Fibroblast of the aortic adventitia (primary cell): ENCODE measurements around the gene IFT81. TPM values are rescaled to one million over a fixed set of nuclear protein-coding genes. Genes with fewer than 3 reads are reported as not detected.
A peak's percentile ranks its signal among the peaks of the same experiment; 100 is the strongest.

ENCODE experiments used
- DNase-seq: peaks from one replicate; pipeline ENCODE4 v3.0.0-alpha.2; 2010; ENCODE audit warnings: low read depth
- H3K4me3 ChIP-seq: 2 replicates; pipeline ENCODE4 v1.5.1; 2011; ENCODE audit warnings: low read depth, mild to moderate bottlenecking, control low read depth, low read length, moderate library complexity
- CTCF ChIP-seq: IDR thresholded peaks from 2 replicates; pipeline ENCODE4 v1.5.1; 2011; ENCODE audit warnings: mild to moderate bottlenecking, low read length, control low read depth, inconsistent platforms; ENCODE audit not compliant: insufficient read depth
- total RNA-seq: library from RNA; depleted of rRNA; stranded (reverse); fragments of >200 nt; gene quantifications from 2 replicates; pipeline ENCODE4 v1.2.3, GENCODE V29; 2012; ENCODE audit warnings: low replicate concordance

IFT81 gene
- total RNA-seq, 1 donor: 20.4 TPM

GRCh38 chr12:110104188-110105094, 19.7 kb upstream of the IFT81 start:
- no peak for TF ChIP-seq CTCF
- no peak overlapping the region for H3K4me3 ChIP-seq
- DNase-seq: peak; percentile 81

DNA sequence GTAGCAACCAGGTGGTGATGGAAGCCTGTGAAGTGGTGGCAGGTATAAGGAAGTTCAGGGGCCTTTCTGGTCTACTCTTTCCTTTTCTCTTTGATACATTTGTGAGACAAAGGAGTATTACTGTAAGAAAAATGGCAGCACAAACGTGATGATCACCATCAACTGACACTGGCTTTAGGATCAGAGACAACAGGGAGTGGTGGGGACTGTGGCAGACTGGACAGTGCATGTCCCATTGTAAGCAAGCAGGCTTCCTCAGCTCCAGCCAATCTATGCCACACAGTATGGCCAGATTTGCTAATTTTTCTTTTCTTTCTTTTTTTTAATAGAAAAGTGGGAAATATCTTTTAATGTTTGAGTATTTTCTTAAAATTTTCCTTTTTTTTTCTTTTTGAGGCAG, 19.0 kb upstream of the IFT81 start:
- DNase-seq: no peak
- no peak for TF ChIP-seq CTCF
- no peak overlapping the region for H3K4me3 ChIP-seq

GRCh38 chr12:110105986-110106385, 18.2 kb upstream of the IFT81 start:
- no peak overlapping the region for H3K4me3 ChIP-seq
- no peak for TF ChIP-seq CTCF
- DNase-seq: peak; percentile 31

- H3K4me3 ChIP-seq: no peak overlapping the region
- TF ChIP-seq CTCF: no peak
- peak; percentile 94 for DNase-seq
Observed at GRCh38 chr12:110107369-110108281, 16.5 kb upstream of the IFT81 start.

GRCh38 chr12:110108309-110109036, 15.7 kb upstream of the IFT81 start:
- H3K4me3 ChIP-seq: no peak overlapping the region
- TF ChIP-seq CTCF: no peak
- DNase-seq: no peak

DNA sequence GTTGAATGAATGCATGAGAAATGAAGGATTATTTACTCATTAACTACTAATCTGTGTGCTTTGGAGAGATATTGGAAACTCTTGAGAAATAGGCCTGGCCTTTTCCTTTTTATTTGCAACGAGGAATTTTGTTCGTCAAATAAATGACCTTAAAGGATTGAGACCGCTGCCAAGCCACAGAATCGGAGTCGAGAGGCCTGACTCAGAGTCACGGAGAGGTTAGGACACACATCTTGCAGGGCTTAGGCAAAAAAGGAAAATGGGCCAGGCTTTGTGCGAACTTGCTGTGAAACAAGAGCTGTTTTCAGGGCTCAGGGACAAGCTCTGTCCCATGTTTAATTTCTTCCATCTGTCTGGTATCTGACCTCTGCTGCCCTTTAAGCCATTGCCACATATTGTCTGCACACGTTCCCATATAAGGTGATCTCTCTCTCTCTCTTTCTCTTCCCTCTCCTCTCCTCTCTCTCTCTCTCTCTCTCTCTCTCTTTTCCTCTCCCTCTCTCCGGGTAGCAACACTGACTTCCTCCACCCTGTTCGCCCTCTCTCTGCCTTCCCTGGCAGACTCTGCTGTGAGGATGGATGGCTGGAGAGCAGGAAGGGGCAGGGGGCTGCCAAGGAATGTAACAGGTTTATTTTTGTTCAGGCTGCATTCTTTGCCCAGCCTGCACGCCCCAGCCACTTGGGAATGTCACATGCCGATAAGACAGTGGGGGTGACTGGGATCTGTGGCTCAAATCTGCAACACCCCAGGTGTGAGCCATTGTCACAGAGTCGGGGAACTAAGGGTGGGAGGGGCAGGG, 14.9 kb upstream of the IFT81 start:
- peak; percentile 100 for DNase-seq
- no peak for TF ChIP-seq CTCF
- peak overlapping the region; percentile 42 for H3K4me3 ChIP-seq
